NCI-H146 treated with DMSO at 0.1 percent for 48 hours (cell line): ENCODE results near the gene DISC1.

Experiments
- DNase-seq: peaks from one replicate; lab custom pipeline; 2025; ENCODE audit not compliant: unreplicated experiment; lab: John Stamatoyannopoulos, UW

The DISC1 gene

DNA sequence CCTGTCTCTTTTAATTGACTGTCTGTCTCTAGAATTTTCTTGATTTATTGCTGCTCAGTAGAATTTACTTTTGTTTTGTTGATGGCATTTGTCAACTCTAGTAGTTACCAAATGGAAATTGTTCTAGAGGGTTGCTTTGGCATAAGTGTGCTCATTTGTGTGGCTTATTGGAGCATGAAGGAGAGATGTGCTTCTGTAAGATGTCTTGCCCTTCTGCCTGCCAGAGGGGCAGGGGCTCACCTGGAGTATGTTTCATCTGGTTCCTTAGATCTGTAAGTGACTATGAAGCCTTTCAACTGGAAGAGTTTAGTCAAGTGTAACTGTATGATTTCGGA lies 345.5 kb downstream of the DISC1 start:
- no peak for DNase-seq

GRCh38 chr1:231973830-231974229 lies 347.2 kb downstream of the DISC1 start:
- no peak for DNase-seq

GRCh38 chr1:231976231-231976630 lies 349.6 kb downstream of the DISC1 start:
- DNase-seq: no peak

DNA sequence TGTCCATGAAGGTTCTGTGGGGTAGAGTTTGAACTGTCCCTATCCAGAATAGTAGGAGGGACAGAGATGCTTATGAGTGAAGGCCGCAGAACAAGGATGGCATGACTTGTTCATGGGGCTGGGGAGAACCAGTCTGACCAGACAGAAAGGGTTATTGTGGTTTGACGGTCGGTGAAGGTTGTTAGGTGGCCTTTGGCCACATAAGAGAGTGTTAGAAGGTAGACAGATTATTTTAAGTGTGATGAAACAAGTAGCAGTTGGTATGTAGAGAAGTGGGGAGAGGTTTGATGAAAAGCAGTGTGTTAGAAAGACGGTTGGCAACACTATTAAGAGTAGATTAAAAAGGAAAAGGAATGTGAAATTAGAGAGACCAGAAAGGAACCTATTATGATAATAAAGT lies 355.1 kb downstream of the DISC1 start:
- no peak for DNase-seq

DNA sequence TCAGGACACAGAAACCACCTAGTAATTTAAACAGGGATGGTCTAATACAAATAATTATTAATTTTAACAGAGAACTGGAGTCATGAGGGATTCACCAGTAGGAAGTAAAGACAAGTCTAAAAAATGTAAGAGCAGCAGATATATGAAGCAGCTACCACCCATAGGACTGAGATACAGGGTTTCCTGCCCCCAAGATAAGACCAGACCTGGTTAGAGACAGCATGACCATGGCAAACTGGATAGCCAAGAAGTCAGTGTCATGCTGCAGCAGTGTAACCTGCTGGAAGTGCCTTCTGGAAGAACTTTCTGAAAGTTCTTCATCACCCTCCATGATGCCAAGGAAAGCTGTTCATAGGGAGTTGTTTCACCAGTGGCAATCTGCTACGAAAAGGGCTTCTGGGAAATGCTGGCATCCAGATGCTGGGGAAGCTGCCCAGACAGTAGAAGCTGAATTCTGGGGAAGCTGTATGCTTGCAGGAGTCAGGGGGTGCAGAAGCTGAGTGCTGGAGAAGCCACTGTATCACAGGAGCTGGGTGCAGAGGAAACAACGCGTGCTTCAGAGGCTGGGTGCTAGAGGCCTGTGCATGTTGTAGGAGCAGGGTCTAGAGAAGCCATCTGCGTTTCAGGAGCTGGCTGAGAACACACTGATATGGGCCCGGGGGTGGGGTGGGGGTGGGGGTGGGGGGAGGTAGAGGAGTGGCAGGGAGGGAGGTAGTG lies 356.4 kb downstream of the DISC1 start:
- no peak for DNase-seq

GRCh38 chr1:231983588-231984193 lies 357.1 kb downstream of the DISC1 start:
- DNase-seq: no peak

- DNase-seq: peak; percentile 42
Observed at GRCh38 chr1:231985296-231986023, 358.9 kb downstream of the DISC1 start.

- peak; percentile 51 for DNase-seq
Observed at GRCh38 chr1:231986631-231987336, 360.2 kb downstream of the DISC1 start.

DNA sequence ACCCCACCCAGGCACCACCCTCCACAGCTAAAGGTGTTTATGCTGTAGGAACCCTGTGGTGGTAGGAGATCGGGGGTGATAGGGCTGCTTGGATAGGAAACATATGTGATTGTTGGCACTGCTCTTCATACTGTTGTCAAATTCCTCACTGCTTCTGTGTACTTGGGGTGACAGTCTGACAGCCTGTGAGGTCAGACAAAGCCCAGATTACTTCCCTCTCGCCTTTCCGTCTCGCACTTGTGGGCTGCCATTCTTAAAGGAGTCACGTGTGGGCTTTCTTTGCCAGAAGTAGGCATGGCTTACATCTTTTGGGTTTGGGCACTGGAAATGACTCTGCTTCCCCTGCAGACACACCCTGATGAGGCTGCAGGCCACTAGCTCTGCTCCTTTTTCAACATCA lies 363.8 kb downstream of the DISC1 start:
- no peak for DNase-seq

DNA sequence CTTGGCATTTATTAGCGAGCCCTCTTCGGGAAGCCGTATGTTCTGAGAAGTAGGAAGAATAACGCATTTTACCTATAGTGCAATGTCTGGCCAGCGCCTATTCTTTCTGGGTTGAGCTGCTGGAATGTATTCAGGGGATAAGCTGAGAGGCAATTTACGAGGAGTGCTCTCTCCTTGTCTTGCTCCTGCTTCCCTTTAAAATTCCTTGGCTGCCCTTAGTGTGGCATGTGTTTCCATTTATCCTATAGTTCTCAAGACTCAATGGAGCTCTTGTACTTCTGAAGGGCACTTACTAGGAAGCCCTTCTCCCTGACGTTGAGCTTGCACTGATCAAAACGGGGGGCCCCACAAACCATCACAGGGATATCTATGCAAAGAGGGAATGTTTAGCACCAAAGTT lies 364.6 kb downstream of the DISC1 start:
- DNase-seq: no peak

- no peak for DNase-seq
Observed at GRCh38 chr1:231993968-231994455, 367.4 kb downstream of the DISC1 start.

DNA sequence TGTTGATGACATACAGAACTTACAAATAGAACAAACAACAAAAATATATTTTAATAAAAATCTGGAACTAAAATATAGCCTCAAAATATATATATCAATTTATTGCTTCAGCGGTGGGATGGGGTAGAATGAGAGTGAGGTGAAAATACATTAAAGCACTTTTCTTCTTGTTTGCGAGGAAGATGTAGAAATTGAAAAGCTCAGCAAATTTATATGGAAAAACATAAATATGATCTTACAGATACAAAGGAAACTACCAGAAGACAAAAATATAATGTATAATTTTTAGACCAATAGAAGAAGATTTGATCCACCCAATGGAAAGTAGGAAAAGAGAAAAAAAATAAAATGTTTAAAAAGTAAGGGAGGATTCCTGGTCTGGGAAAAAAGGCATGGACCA lies 372.2 kb downstream of the DISC1 start:
- no peak for DNase-seq

GRCh38 chr1:232005300-232005699 lies 378.7 kb downstream of the DISC1 start:
- DNase-seq: no peak

DNA sequence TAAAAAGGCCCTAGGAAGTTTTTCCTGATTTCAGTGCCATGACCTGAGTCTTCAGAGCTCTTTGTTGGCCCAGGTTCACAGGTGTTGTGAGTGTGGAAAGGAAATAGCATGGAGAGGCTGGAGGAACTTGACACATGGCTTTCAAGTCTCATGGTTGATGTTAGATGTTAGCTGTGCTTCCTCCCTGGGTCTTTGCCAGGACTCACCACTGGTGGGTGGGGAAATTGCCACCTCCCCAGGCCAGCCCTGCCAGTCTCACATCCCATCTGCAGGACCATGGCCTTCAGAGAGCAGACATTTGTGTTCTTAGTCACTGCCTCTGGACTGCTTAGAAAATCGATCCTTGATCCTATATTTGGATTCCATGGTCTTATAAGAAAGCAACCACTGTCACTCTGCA lies 383.2 kb downstream of the DISC1 start:
- no peak for DNase-seq

GRCh38 chr1:232011961-232012360 lies 385.4 kb downstream of the DISC1 start:
- DNase-seq: no peak

GRCh38 chr1:232012773-232013386 lies 386.3 kb downstream of the DISC1 start:
- peak; percentile 97 for DNase-seq

GRCh38 chr1:232014941-232015340 lies 388.4 kb downstream of the DISC1 start:
- DNase-seq: peak; percentile 54

GRCh38 chr1:232016616-232017015 lies 390.0 kb downstream of the DISC1 start:
- DNase-seq: no peak

- no peak for DNase-seq
Observed at GRCh38 chr1:232017057-232017456, 390.5 kb downstream of the DISC1 start.

DNA sequence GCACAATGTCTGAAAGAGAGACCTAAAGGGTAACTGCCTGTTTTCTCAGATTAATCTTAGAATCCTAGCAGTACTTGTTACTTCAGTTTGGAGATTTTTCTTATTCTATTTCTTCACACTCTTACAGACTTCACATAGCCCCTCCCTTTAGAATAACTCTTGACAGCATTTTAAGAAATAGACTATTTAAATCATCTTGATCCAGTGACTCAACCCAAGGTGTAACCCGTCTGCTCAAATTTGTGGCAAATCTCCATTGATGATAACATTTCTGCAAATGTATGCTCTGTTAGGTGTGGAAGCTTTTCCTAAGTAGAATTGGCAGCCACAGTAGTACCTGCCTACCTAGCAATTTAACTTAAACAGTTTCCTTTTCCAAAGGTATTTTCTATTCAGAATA lies 391.2 kb downstream of the DISC1 start:
- DNase-seq: no peak
